ENCODE measurements around the gene CRKL. TPM values are rescaled to one million over a fixed set of nuclear protein-coding genes. Genes with fewer than 3 reads are reported as not detected.

CRKL gene
- total and polyA plus RNA-seq, 4 donors: 12.0 to 45.5 (median 22.6) TPM

DNA sequence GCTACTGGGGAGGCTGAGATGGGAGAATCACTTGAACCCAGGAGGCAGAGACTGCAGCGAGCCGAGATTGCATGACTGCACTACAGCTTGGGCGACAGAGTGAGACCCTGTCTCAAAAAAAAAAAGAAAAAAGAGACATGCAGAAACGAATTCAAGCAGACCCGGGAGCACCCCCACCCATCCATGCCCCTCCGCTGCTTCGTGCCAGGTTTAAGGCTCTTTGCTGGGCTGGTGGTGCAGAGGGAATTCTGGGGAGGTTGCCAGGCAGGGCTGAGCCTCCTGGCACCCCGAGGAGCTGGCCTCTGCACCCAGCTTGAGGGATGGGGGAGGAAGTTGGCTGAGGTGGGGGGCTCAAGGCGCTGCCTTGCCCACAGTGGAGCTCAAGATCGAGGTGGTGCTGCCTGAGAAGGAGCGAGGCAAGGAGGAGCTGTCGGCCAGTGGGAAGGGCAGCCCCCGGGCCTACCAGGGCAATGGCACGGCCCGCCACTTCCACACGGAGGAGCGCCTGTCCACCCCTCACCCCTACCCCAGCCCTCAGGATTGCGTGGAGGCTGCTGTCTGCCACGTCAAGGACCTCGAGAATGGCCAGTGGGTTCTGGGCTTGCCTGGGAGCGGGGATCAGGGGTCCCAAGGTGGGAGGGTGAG, 55.8 kb downstream of the CRKL start (continued):
- TF ChIP-seq ZBTB33 (IDR thresholded peaks at IDR 0.05) (no peak), EGR1 (IDR thresholded peaks at IDR 0.05; ENCODE audit: low read depth in 2 of 2) (no peak)

DNA sequence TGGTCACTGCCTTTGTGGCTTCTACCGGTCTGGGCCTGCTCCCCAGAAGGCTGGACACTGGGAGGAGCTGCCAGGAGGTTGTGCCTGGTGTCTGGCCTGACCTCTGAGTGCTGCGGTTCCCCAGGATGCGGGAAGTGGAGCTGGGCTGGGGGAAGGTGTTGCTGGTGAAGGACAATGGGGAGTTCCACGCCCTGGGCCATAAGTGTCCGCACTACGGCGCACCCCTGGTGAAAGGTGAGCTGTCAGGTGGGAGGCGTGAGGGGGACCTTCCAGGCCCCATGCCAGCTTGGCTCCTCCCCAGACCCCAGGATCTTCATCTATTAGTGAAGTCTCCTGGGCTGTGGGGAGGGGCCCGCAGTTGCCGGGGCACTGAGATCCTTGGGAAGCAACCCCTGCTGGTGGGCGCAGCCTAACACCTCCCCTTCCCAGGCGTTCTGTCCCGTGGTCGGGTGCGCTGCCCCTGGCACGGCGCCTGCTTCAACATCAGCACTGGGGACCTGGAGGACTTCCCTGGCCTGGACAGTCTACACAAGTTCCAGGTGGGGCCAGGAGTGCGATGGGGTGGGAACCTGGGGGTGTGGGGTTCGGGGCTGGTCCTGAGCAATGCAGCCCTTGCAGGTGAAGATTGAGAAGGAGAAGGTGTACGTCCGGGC, 56.6 kb downstream of the CRKL start:
- DNase-seq (ENCODE audit: low spot score): no peak
- H3K4me3 ChIP-seq (ENCODE audit: low read depth in 1 of 3, low read length in 3 of 3): no peak overlapping the region
- no peaks in the 10 kb centered on the region for H3K9me3 ChIP-seq (ENCODE audit: control insufficient read depth in 4 of 4, low read length in 3 of 4)
- peaks cover 0 to 1% (median 0%) of the 10 kb centered on the region in 4 donors for H3K4me1 ChIP-seq (ENCODE audit: control insufficient read depth in 4 of 4, insufficient read depth in 4 of 4, low read length in 3 of 4)
- H3K27me3 ChIP-seq (ENCODE audit: control insufficient read depth in 4 of 4, insufficient read depth in 4 of 4, low read length in 3 of 4): no peaks in the 10 kb centered on the region
- H3K9ac ChIP-seq (ENCODE audit: low read depth in 1 of 2, low read length in 2 of 2): no peak overlapping the region
- H3K36me3 ChIP-seq (ENCODE audit: control insufficient read depth in 4 of 4, insufficient read depth in 3 of 4, low read depth in 1 of 4, low read length in 3 of 4): no peaks in the 10 kb centered on the region
- WGBS: 73% methylated on average over 21 of the region's 21 CpGs
- TF ChIP-seq RXRA (IDR thresholded peaks at IDR 0.05) (no peak), FOXA2 (IDR thresholded peaks at IDR 0.05) (no peak), FOXA1 (IDR thresholded peaks at IDR 0.05) (no peak), ATF3 (IDR thresholded peaks at IDR 0.05) (no peak), HNF4G (IDR thresholded peaks at IDR 0.05) (no peak), JUND (IDR thresholded peaks at IDR 0.05) (no peak), ZBTB33 (IDR thresholded peaks at IDR 0.05) (no peak), SP1 (IDR thresholded peaks at IDR 0.05) (no peak), TAF1 (conservative IDR thresholded peaks at IDR 0.05) (no peak), YY1 (IDR thresholded peaks at IDR 0.05) (no peak), RAD21 (IDR thresholded peaks at IDR 0.05) (no peak)
- TF ChIP-seq, protein P1, sequence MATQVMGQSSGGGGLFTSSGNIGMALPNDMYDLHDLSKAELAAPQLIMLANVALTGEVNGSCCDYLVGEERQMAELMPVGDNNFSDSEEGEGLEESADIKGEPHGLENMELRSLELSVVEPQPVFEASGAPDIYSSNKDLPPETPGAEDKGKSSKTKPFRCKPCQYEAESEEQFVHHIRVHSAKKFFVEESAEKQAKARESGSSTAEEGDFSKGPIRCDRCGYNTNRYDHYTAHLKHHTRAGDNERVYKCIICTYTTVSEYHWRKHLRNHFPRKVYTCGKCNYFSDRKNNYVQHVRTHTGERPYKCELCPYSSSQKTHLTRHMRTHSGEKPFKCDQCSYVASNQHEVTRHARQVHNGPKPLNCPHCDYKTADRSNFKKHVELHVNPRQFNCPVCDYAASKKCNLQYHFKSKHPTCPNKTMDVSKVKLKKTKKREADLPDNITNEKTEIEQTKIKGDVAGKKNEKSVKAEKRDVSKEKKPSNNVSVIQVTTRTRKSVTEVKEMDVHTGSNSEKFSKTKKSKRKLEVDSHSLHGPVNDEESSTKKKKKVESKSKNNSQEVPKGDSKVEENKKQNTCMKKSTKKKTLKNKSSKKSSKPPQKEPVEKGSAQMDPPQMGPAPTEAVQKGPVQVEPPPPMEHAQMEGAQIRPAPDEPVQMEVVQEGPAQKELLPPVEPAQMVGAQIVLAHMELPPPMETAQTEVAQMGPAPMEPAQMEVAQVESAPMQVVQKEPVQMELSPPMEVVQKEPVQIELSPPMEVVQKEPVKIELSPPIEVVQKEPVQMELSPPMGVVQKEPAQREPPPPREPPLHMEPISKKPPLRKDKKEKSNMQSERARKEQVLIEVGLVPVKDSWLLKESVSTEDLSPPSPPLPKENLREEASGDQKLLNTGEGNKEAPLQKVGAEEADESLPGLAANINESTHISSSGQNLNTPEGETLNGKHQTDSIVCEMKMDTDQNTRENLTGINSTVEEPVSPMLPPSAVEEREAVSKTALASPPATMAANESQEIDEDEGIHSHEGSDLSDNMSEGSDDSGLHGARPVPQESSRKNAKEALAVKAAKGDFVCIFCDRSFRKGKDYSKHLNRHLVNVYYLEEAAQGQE (IDR thresholded peaks at IDR 0.05): no peak
- H3K27ac ChIP-seq (ENCODE audit: low read depth in 1 of 2, low read length in 2 of 2): no peak overlapping the region

Data from liver (tissue), 9 donors.